WTC11 (cell line): Measurements from ENCODE around the gene NR1H2. TPM values are rescaled to one million over a fixed set of nuclear protein-coding genes. Genes with fewer than 3 reads are reported as not detected.

Source experiments
- ATAC-seq: fragments of 200-7000 bp; cut with Tn5 transposase; 2 replicates; pipeline ENCODE4 v1.10.0; 2021; ENCODE audit warnings: mild to moderate bottlenecking, moderate library complexity
- CTCF ChIA-PET: fragments of 300-600 bp; sonication (Branson Sonifier 250); formaldehyde crosslinking; loops from one replicate; lab custom pipeline; 2021; ENCODE audit warnings: antibody characterized with exemption; lab: Charles Lee
- POLR2A ChIA-PET: fragments of 350-600 bp; sonication (Branson Sonifier 250); formaldehyde crosslinking; loops from one replicate; lab custom pipeline; 2021; ENCODE audit warnings: antibody characterized with exemption; lab: Charles Lee
- DNase-seq: peaks from one replicate; pipeline ENCODE4 v3.0.0; 2021; ENCODE audit warnings: low spot score
- H3K27ac Mint-ChIP-seq: 2 replicates; pipeline ENCODE4 v1.8.0; 2021; ENCODE audit warnings: mixed read lengths
- H3K27me3 Mint-ChIP-seq: 2 replicates; pipeline ENCODE4 v1.8.0; 2021; ENCODE audit warnings: low read depth, mild to moderate bottlenecking, moderate library complexity, mixed read lengths
- H3K36me3 Mint-ChIP-seq: 2 replicates; pipeline ENCODE4 v1.8.0; 2021; ENCODE audit warnings: mixed read lengths
- H3K4me1 Mint-ChIP-seq: 2 replicates; pipeline ENCODE4 v1.8.0; 2022; ENCODE audit warnings: mixed read lengths
- H3K4me3 Mint-ChIP-seq: 2 replicates; pipeline ENCODE4 v1.8.0; 2021; ENCODE audit warnings: mild to moderate bottlenecking, moderate library complexity, mixed read lengths
- H3K9me3 Mint-ChIP-seq: 2 replicates; pipeline ENCODE4 v1.8.0; 2021; ENCODE audit warnings: mixed read lengths
- E2F5 ChIP-seq: sonication (generic); formaldehyde crosslinking; IDR thresholded peaks from 2 replicates; pipeline ENCODE4 v1.8.1; 2022; ENCODE audit warnings: mild to moderate bottlenecking, moderate library complexity, missing genetic modification reagents
- ERG ChIP-seq: fragments of 250-450 bp; sonication (Bioruptor Pico); IDR thresholded peaks from 2 replicates; pipeline ENCODE4 v1.8.0; 2021; ENCODE audit warnings: mild to moderate bottlenecking
- FOXJ3 ChIP-seq: sonication (generic); formaldehyde crosslinking; IDR thresholded peaks from 2 replicates; pipeline ENCODE4 v1.9.0; 2021; ENCODE audit warnings: missing genetic modification reagents, mild to moderate bottlenecking, borderline replicate concordance
- GRHL2 ChIP-seq: fragments of 250-450 bp; sonication (Bioruptor Pico); IDR thresholded peaks from 2 replicates; pipeline ENCODE4 v1.8.0; 2022; ENCODE audit warnings: mild to moderate bottlenecking, moderate library complexity; ENCODE audit not compliant: insufficient replicate concordance, severe bottlenecking
- MYBL2 ChIP-seq: sonication (generic); formaldehyde crosslinking; IDR thresholded peaks from 2 replicates; pipeline ENCODE4 v1.8.1; 2023; ENCODE audit warnings: mild to moderate bottlenecking, moderate library complexity, missing genetic modification reagents
- TEAD1 ChIP-seq: sonication (generic); formaldehyde crosslinking; IDR thresholded peaks from 2 replicates; pipeline ENCODE4 v1.8.0; 2022; ENCODE audit warnings: mild to moderate bottlenecking, missing genetic modification reagents
- USF2 ChIP-seq: sonication (generic); formaldehyde crosslinking; IDR thresholded peaks from 2 replicates; pipeline ENCODE4 v1.8.1; 2023; ENCODE audit warnings: mild to moderate bottlenecking, missing genetic modification reagents, moderate library complexity
- ZBTB21 ChIP-seq: sonication (generic); formaldehyde crosslinking; IDR thresholded peaks from 2 replicates; pipeline ENCODE4 v1.8.1; 2023; ENCODE audit warnings: mild to moderate bottlenecking, missing genetic modification reagents, borderline replicate concordance
- ZMAT4 ChIP-seq: fragments of 250-450 bp; sonication (Bioruptor Pico); IDR thresholded peaks from 2 replicates; pipeline ENCODE4 v1.9.0; 2021; ENCODE audit warnings: mild to moderate bottlenecking
- ZNF121 ChIP-seq: sonication (generic); formaldehyde crosslinking; IDR thresholded peaks from 2 replicates; pipeline ENCODE4 v1.8.0; 2023; ENCODE audit warnings: missing genetic modification reagents
- ZNF232 ChIP-seq: sonication (generic); formaldehyde crosslinking; IDR thresholded peaks from 2 replicates; pipeline ENCODE4 v1.8.0; 2022; ENCODE audit warnings: mild to moderate bottlenecking, missing genetic modification reagents
- ZNF416 ChIP-seq: fragments of 250-450 bp; sonication (Bioruptor Pico); IDR thresholded peaks from 2 replicates; pipeline ENCODE4 v1.9.0; 2021; ENCODE audit warnings: mild to moderate bottlenecking, inconsistent platforms
- ZNF532 ChIP-seq: fragments of 250-450 bp; sonication (Bioruptor Pico); IDR thresholded peaks from 2 replicates; pipeline ENCODE4 v1.9.0; 2021; ENCODE audit warnings: mild to moderate bottlenecking, borderline replicate concordance
- ZNF671 ChIP-seq: fragments of 250-450 bp; sonication (Bioruptor Pico); IDR thresholded peaks from 2 replicates; pipeline ENCODE4 v1.8.0; 2021; ENCODE audit warnings: mild to moderate bottlenecking
- total RNA-seq: library from RNA; stranded (reverse); gene quantifications from 3 replicates; pipeline ENCODE4 v1.2.3, GENCODE V29; 2021

The NR1H2 gene
- total RNA-seq, 1 experiment from 2014 or later: 45.8 TPM

GRCh38 chr19:50427318-50427925 lies 51.2 kb downstream of the NR1H2 start:
- no peak for DNase-seq
- no peak overlapping the region for H3K27ac Mint-ChIP-seq
- peak overlapping the region; percentile 47; the same call in 1 of the 2 replicates for H3K4me3 Mint-ChIP-seq
- no peaks in the 10 kb centered on the region for H3K9me3 Mint-ChIP-seq
- TF ChIP-seq USF2 (CRISPR knock-in tag): no peak
- peak; percentile 73 for TF ChIP-seq ZNF121 (CRISPR knock-in tag)
- no peaks in the 10 kb centered on the region; the same call in 1 of the 2 replicates for H3K36me3 Mint-ChIP-seq
- ChIA-PET POLR2A (interaction anchor here (0.9 to 1.4 kb wide), 3 partner anchors 8 to 33 kb away, joined by 3 to 4 read pairs (median 3); no protein-coding TSS in a partner anchor), CTCF (interaction anchor here (0.5 to 3.3 kb wide), 11 partner anchors 9 to 216 kb away, joined by 3 to 16 read pairs (median 6); partner anchors contain the start of genes KCNC3 and SPIB)
- ATAC-seq: no peak
- H3K4me1 Mint-ChIP-seq: peaks cover 18% of the 10 kb centered on the region
- peaks cover 35% of the 10 kb centered on the region for H3K27me3 Mint-ChIP-seq

- peak; percentile 31 for ATAC-seq
- ChIA-PET POLR2A (interaction anchor here (0.5 to 1.4 kb wide), 5 partner anchors 8 to 83 kb away, joined by 3 to 5 read pairs (median 3); partner anchors contain the start of gene JOSD2), CTCF (interaction anchor here (0.6 to 3.3 kb wide), 10 partner anchors 9 to 180 kb away, joined by 3 to 16 read pairs (median 6); partner anchors contain the start of genes KCNC3 and SPIB)
- Mint-ChIP-seq H3K36me3 (no peaks in the 10 kb centered on the region; the same call in 1 of the 2 replicates), H3K4me3 (peak overlapping the region; percentile 47), H3K27ac (no peak overlapping the region), H3K4me1 (peaks cover 21% of the 10 kb centered on the region), H3K9me3 (no peaks in the 10 kb centered on the region), H3K27me3 (peaks cover 35% of the 10 kb centered on the region)
- no peak for TF ChIP-seq MYBL2 (CRISPR knock-in tag)
- TF ChIP-seq ZNF532 (CRISPR knock-in tag): no peak
- no peak for TF ChIP-seq ERG
- TF ChIP-seq ZNF416 (CRISPR knock-in tag): no peak
- no peak for TF ChIP-seq ZBTB21 (CRISPR knock-in tag)
- no peak for TF ChIP-seq ZNF671
- no peak for TF ChIP-seq TEAD1
- TF ChIP-seq E2F5 (CRISPR knock-in tag): no peak
- no peak for TF ChIP-seq FOXJ3
- TF ChIP-seq ZMAT4: no peak
- no peak for TF ChIP-seq GRHL2 (CRISPR knock-in tag)
- no peak for TF ChIP-seq ZNF232 (CRISPR knock-in tag)
- peak; percentile 81 for DNase-seq
Measured at GRCh38 chr19:50427997-50428425, 51.8 kb downstream of the NR1H2 start.
